ENCODE data around the gene RABGAP1.

RABGAP1 gene

GRCh38 chr9:123067136-123067535 lies 126.3 kb downstream of the RABGAP1 start:
- no peak overlapping the region for H3K27ac ChIP-seq
- H3K4me3 ChIP-seq: no peak overlapping the region

GRCh38 chr9:123069010-123069481 lies 128.2 kb downstream of the RABGAP1 start:
- no peak overlapping the region for H3K4me3 ChIP-seq
- peak overlapping the region in 4 of 21 experiments; percentile 15 to 64 (median 25) for H3K27ac ChIP-seq

GRCh38 chr9:123070198-123070597 lies 129.4 kb downstream of the RABGAP1 start:
- peak overlapping the region in 1 of 21 experiments; percentile 29 for H3K27ac ChIP-seq
- no peak overlapping the region for H3K4me3 ChIP-seq

GRCh38 chr9:123072407-123072995 lies 131.7 kb downstream of the RABGAP1 start:
- Histone ChIP-seq H3K27ac (peak overlapping the region in 8 of 21 experiments; percentile 1 to 77 (median 52)), H3K4me3 (no peak overlapping the region)

GRCh38 chr9:123073441-123073840 lies 132.6 kb downstream of the RABGAP1 start:
- Histone ChIP-seq H3K27ac (peak overlapping the region in 14 of 21 experiments; percentile 1 to 77 (median 38)), H3K4me3 (no peak overlapping the region)

GRCh38 chr9:123073991-123074422 lies 133.2 kb downstream of the RABGAP1 start:
- Histone ChIP-seq H3K4me3 (no peak overlapping the region), H3K27ac (peak overlapping the region in 13 of 21 experiments; percentile 1 to 77 (median 31))

GRCh38 chr9:123074628-123075027 lies 133.8 kb downstream of the RABGAP1 start:
- Histone ChIP-seq H3K4me3 (no peak overlapping the region), H3K27ac (peak overlapping the region in 5 of 21 experiments; percentile 6 to 77 (median 31))

GRCh38 chr9:123080444-123080843 lies 139.6 kb downstream of the RABGAP1 start:
- H3K27ac ChIP-seq: no peak overlapping the region

GRCh38 chr9:123081824-123082223 lies 141.0 kb downstream of the RABGAP1 start:
- H3K27ac ChIP-seq: no peak overlapping the region
- no peak overlapping the region for H3K4me3 ChIP-seq

More at GRCh38 chr9:123080444-123080843, 139.6 kb downstream of the RABGAP1 start:
- H3K4me3 ChIP-seq: no peak overlapping the region

GRCh38 chr9:123083680-123084079 lies 142.9 kb downstream of the RABGAP1 start:
- H3K27ac ChIP-seq: no peak overlapping the region
- no peak overlapping the region for H3K4me3 ChIP-seq

GRCh38 chr9:123084256-123084655 lies 143.4 kb downstream of the RABGAP1 start:
- H3K27ac ChIP-seq: no peak overlapping the region
- no peak overlapping the region for H3K4me3 ChIP-seq

- Histone ChIP-seq H3K4me3 (no peak overlapping the region), H3K27ac (no peak overlapping the region)
These were observed 145.1 kb downstream of the RABGAP1 start for GRCh38 chr9:123085916-123086315.

- Histone ChIP-seq H3K4me3 (no peak overlapping the region), H3K27ac (no peak overlapping the region)
These were observed 146.6 kb downstream of the RABGAP1 start for GRCh38 chr9:123087359-123087888.

- peak overlapping the region in 1 of 21 experiments; percentile 8 for H3K27ac ChIP-seq
- no peak overlapping the region for H3K4me3 ChIP-seq
These were observed 148.2 kb downstream of the RABGAP1 start for GRCh38 chr9:123089040-123089439.

- Histone ChIP-seq H3K27ac (no peak overlapping the region), H3K4me3 (no peak overlapping the region)
These were observed 149.0 kb downstream of the RABGAP1 start for GRCh38 chr9:123089790-123090189.

GRCh38 chr9:123090198-123090896 lies 149.5 kb downstream of the RABGAP1 start:
- Histone ChIP-seq H3K27ac (no peak overlapping the region), H3K4me3 (no peak overlapping the region)

- H3K4me3 ChIP-seq: no peak overlapping the region
- H3K27ac ChIP-seq: no peak overlapping the region
These were observed 150.1 kb downstream of the RABGAP1 start for GRCh38 chr9:123090956-123091355.

- Histone ChIP-seq H3K27ac (no peak overlapping the region), H3K4me3 (no peak overlapping the region)
These were observed 150.6 kb downstream of the RABGAP1 start for GRCh38 chr9:123091459-123091858.

- no peak overlapping the region for H3K27ac ChIP-seq
These were observed 152.3 kb downstream of the RABGAP1 start for GRCh38 chr9:123093141-123093540.

GRCh38 chr9:123096987-123097386 lies 156.2 kb downstream of the RABGAP1 start:
- no peak overlapping the region for H3K27ac ChIP-seq
- H3K4me3 ChIP-seq: no peak overlapping the region

More at GRCh38 chr9:123093141-123093540, 152.3 kb downstream of the RABGAP1 start:
- no peak overlapping the region for H3K4me3 ChIP-seq

Measured in skin epidermis (tissue), 12 donors.